Suprapubic skin (tissue), 4 donors: ENCODE results near the gene KLRF2.

Experiments used
- CTCF ChIP-seq, 2 donors: fragments of 200-600 bp in 1 of 2; fragments of 450-650 bp in 1 of 2; sonication (generic) in 1 of 2; IDR thresholded peaks; one replicate each; pipeline ENCODE4 v1.5.1; 2016 to 2019; ENCODE audit warnings: antibody characterized with exemption in 2 of 2, mild to moderate bottlenecking in 1 of 2, moderate library complexity in 1 of 2
- EP300 ChIP-seq: sonication (generic); formaldehyde crosslinking; IDR thresholded peaks from one replicate; pipeline ENCODE4 v1.6.1; 2017; ENCODE audit warnings: antibody characterized with exemption
- POLR2AphosphoS5 ChIP-seq, 3 donors: sonication (generic); formaldehyde crosslinking; IDR thresholded peaks; one replicate each; pipeline ENCODE4 v1.6.1; 2017; ENCODE audit warnings: antibody characterized with exemption in 3 of 3

GRCh38 chr12:9870286-9870866 is 10.9 kb upstream of the KLRF2 start:
- TF ChIP-seq CTCF (IDR thresholded peaks at IDR 0.05) (no peak), POLR2AphosphoS5 (IDR thresholded peaks at IDR 0.05) (no peak), EP300 (no peak)
